Measurements from ENCODE around the gene TENT5C.

Gene TENT5C

GRCh38 chr1:117636637-117637425 lies 31.0 kb downstream of the TENT5C start:
- no peak for DNase-seq (ENCODE audit: low read depth)

DNA sequence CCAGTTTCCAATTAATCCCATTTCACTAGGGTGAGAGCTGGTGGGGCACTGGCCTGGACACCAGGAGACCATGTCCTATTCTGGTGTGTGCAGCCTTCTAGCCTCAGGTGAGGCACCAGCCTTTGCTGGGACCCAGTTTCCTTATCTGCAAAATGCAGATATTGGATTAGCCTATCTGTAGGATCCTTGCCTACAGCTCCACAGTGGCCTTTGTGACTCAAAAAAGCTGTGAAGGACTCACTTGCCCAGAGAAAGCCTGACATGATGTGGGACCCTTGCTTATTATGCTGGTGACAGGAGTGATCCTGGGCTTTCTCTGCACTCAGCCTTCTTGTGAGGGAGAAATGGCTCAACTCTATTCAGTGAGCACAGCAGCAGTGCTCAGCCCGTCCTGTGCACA lies 32.3 kb downstream of the TENT5C start:
- no peak for DNase-seq (ENCODE audit: low read depth)

DNA sequence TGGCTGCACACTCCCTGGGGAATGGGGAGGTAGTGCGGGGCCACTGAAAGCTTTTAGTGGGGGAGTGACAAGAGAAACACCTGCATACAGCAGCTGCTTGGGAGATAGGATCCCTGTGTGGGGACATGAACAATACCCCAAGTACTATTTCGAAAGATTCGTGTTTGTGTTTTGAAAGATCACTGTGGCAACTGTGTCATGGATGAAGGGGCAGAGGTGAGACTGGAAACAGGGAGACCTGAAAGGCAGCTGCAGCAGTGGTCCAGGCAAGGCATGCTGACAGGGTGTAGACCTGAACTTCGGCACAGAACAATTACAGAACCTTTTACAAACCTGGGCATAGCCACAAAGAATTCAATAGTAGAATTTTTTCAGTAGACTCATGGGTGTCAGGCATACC lies 32.9 kb downstream of the TENT5C start:
- DNase-seq (ENCODE audit: low read depth), result no peak

GRCh38 chr1:117639741-117640140 lies 33.9 kb downstream of the TENT5C start:
- no peak for DNase-seq (ENCODE audit: low read depth)

DNA sequence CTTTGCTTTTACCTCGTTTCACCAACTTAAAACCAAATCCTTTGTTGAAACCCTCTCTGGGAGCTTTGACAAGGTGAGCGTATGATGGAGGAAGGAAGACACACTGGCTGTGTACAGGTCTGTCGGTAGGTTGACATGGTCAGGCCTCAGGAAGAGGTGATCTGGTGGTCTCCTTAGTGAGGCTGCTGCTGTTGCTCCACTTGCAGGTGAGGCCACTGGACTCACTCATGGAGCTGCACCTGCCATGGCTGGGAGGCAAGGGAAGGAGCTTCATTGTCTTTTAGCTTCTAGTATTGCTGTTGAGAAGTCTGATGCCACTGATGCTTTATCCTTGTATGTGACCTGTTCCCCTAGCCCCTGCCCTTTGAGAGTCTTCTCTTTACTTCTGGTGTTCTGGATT lies 35.7 kb downstream of the TENT5C start:
- DNase-seq (ENCODE audit: low read depth), result no peak

GRCh38 chr1:117642963-117643362 lies 37.1 kb downstream of the TENT5C start:
- DNase-seq (ENCODE audit: low read depth), result no peak

DNA sequence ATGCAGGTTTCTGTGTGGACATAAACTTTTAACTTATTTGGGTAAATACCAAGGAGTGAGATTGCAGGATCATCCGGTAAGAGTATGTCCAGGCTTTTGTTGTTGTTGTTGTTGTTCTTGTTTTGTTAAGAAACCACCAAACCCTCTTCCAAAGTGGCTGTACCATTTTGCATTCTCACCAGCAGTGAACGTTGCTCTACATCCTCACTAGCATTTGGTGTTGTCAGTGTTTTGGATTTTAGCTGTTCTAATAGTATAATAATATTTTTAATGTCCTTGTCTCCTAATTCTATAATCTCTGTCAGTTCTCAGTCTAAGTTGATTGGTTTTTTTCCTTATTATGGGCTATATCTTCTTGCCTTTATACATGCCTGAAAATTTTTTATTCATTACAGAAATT lies 37.8 kb downstream of the TENT5C start:
- DNase-seq (ENCODE audit: low read depth), result no peak

- DNase-seq (ENCODE audit: low read depth), result no peak
These were observed 39.0 kb downstream of the TENT5C start for GRCh38 chr1:117644696-117645311.

- DNase-seq (ENCODE audit: low read depth), result no peak
These were observed 39.5 kb downstream of the TENT5C start for GRCh38 chr1:117645343-117645742.

- DNase-seq (ENCODE audit: low read depth), result no peak
These were observed 40.4 kb downstream of the TENT5C start for GRCh38 chr1:117646007-117646811.

DNA sequence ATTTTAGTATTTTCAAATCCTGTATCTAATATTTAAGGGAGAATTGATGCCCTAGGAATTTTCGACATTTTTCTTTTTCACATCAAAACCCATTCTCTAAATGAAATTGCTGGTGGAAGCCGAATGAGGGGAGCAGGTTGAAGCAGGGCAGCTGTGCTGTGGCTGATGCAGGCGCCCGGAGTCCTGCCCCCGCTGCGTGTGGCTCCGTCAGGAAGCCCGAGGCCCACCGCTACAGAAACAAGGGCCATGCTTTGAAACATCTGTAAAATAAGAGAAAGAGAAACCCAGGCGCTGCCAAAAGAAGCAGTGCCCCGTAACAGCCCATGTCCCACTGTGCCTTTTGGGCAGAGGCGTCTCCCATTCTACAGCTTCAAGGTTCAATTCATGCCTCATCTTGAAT lies 41.1 kb downstream of the TENT5C start:
- no peak for DNase-seq (ENCODE audit: low read depth)

GRCh38 chr1:117648015-117648414 lies 42.2 kb downstream of the TENT5C start:
- no peak for DNase-seq (ENCODE audit: low read depth)

DNA sequence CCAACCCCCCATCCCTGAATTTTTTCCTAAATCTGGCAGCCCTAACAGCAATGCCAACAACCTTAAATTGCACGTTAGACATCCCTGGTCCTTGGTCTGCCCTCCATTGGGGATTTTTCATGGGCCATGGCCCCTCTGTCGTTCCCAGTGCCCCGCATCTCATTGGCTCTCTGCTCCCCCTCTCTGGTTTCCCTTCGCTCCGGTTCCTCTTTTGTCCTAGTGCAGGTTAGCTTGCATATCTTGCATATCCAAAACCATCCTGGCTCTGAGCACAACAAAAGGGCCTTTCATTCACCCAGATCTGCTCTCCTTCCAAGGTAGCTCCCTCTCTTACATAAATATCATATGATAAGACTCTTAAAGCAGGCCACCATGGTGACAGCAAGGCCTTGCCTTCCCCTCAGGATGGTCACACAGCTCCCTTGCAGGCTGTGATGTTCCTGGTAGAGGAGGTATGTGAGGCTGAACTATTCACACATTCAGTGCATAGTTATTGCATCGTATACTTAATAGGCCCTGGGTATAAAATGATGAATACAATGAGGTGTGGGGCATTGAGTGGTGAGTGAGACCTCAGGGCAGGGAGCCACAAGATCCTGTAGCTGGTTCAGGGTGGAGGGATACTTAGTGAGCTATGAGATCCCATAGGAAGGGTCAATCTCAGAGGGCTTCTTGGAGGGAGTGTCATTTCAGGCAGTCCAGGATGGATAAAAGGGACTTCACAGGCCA lies 45.2 kb downstream of the TENT5C start:
- DNase-seq (ENCODE audit: low read depth), result no peak

DNA sequence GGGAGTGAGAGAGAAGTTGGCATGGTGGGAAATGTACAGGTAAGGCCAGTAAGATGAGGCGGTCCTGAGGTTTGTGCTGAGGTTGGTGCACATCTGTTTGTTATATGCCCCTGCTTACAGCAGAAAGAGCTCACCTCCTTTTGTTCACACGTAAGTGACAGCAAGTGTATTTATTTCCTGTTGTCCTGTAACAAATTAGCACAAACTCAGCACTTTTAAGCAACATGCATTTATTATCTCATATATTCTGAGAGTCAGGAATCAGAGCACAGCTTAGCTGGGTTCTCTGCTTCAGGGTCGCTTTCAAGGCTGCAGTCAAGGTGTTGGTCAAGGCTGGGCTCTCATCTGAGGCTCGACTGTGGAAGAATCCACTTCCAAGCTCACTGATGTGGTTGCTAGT lies 45.8 kb downstream of the TENT5C start:
- no peak for DNase-seq (ENCODE audit: low read depth)

DNA sequence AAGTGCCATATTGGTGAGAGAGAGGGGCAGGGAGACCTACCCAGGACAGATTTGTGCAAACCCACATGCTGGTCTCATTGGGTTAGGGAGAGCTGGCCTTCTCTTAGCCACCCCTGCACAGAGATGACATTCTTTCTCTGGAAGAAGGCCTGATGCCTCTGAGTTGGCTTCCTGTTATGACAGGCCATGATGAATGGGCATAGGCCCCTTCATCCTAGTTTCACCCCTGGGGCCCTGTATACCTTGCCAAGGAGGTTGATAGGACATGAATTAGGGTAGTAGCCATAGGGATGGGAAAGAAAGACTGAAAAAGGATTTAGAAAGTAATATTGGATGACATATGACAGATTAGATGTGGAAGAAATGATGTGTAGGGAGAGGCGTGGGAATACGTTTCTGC lies 46.6 kb downstream of the TENT5C start:
- DNase-seq (ENCODE audit: low read depth), result no peak

DNA sequence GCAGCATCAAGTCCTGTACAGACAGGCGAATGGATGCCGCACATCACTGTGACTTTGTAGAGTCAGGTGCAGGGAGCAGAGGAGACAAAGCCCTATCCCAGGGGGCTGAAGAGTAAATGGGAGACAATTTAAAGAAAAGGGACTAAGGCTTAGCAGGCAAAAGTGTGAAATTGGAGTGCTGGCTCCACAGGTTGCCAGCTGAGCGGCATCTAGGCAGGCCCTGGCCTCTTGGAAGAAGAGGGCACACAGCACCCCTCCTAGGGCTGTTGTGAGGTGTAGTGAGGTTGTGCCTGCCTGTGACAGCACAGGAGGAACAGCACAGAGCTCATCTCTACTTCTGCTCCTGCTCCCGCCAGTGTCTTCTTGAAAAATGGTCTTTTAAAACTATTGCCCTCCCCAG lies 47.3 kb downstream of the TENT5C start:
- DNase-seq (ENCODE audit: low read depth), result no peak

DNA sequence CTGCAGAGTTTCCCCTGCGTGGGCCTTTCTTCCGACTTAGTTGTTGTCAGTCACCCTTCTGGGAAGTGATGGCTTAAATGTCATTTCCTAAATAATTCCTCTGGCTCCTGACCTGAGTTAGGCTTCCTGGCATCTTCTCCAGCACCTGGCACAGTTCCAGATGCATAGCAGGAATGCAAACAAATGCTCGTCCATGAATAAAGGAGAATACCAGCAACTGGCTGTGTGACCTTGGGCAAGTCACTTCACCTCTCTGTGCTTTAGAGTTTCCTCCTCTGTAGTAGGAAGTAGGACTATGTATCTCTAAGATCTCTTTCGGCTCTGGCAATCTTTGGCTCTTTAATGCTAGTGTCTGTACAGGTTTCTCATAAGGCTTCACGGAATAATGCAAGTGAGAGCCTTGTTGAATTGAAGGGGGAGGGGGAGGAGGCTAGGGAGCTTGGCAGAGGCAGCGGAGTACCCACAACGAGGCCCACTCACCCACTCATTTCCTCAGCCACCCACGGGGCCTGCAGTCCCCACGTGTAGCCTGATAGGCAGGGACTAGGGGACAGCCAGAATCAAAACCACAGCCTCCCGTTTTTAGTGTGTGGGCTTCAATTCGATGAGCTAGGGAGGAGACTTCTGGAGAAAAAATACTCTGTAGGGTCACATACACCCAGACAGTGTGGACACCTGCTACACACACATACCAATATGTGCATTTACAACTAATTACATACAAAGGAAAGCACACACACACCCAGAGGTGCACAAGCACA lies 48.1 kb downstream of the TENT5C start:
- no peak for DNase-seq (ENCODE audit: low read depth)

DNA sequence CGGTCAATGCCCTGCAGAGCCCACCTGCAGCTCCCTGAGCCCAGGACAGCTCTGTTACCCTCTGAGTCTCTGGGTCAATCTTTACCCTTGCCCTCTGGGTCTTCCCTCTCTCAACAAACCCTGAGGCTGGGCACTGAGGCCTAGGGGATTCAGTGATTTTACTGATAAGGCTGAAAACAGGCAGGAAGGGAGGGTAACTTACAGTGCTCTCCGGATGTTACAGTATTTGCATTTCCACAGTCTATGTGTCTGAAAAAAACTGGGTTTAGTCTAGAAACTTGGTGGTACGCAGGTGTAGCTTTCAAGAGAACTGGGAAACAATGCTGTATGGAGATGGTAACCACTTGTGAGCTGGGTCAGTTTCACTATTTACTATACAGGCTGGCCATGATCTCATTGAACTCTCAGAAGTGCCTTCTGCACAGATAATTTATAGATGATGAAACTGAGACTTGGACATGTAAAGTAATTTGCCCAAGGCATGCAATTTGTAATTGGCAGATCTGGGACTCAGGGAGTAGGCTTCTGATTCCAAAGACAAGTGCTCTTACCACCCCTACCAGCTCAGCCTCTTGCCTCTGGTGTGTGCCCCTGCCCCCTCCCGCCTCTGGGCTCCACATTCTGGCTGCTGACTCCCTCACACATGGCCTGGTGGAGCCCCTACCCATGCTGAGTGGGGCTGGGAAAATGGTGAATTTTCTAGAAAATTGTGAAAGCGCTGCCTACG lies 48.8 kb downstream of the TENT5C start:
- no peak for DNase-seq (ENCODE audit: low read depth)

DNA sequence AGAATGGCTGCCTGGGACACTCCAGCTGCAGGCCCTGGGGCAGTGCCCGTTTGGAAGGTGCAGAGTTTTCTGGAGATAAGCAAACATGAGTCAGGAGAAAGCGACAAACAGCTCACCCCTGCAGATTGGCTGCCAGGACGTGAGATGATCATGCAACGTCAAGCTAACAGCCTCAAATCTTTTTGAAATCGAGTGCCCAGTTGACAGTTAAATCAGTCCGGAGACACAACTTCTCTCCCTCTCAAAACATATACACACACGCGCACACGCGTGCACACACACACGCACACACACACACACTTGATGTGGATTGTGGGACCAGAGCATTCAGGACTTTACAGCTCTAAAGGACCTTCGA lies 49.4 kb downstream of the TENT5C start:
- no peak for DNase-seq (ENCODE audit: low read depth)

DNA sequence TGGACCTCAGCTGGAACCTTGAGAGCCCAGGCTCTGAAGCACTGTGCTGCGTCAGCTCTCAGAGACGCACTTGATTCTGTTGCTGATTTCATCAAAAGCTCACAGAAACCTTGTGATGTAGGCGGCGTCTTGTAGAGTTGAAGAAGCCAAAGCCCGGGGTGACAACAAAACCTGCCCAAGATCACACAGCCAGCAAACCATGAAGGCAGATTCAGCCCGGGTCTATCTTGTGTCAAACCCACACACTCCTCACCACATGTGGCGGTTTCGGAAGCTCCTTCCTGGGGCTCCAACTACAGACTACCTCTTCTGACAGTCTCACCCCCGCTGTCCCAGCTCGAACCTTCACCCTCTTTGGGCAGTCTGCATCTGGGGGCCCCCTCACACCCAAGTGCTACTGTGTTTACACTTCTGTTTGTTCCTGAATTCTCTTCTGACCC lies 50.4 kb downstream of the TENT5C start:
- peak; percentile 71 for DNase-seq (ENCODE audit: low read depth)

GRCh38 chr1:117657031-117657430 lies 51.2 kb downstream of the TENT5C start:
- DNase-seq (ENCODE audit: low read depth), result no peak
